ENCODE data around the gene CPED1. TPM values are rescaled to one million over a fixed set of nuclear protein-coding genes. Genes with fewer than 3 reads are reported as not detected.

Gene CPED1
- total RNA-seq, 4 donors from 2014 or later: 4.4 to 20.2 (median 14.0) TPM

DNA sequence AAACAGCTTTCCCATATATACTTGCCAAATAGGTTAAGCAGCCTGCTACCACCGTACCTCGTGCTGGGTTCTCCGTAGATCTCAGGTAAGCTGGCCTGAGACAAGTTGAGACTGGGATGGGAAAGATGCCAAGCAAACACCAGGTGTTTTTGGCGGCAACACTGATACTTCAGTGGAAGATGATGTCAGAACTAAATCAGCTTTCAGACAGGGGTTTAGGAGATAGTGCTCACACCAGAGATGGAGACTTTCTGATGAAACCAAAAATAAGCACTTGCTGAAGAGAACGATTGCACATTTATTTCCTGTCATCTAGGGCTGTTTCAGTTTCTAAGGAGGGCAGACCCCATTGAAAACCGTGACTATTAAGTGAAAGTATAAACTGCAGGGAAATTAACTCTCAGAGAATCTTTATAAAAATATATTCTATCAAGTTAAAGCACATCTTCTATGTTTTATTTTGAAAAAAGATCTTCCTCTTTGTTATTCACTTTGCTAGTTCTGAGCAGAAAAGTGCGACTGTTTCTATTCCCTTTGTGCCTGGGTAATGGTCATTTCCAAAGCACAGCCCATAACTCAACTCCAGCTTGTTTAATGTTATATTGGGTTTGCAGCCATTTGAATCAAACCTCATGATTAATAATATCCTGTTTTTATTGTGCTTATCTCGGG is 149.9 kb downstream of the CPED1 start:
- intact Hi-C loops (cut with DNase I; ENCODE audit: low total_unique reads) (no loop called here), in situ Hi-C loops (cut with MboI; ENCODE audit: low pct_ligation_motif_present in 1 of 4, low pct_unique_long_range_greater_than_20kb in 1 of 4, low sequenced_read_pairs in 3 of 4) (loop anchor here in 1 of 4 donors (25.0 kb wide), 1 partner anchor 424 kb away; no protein-coding TSS in a partner anchor)
- WGBS, 2 donors (ENCODE audit: low coverage in 1 of 2): 35 to 58% methylated on average over 8 of the region's 8 CpGs
- no peak for TF ChIP-seq EP300 (IDR thresholded peaks at IDR 0.05; ENCODE audit: low read depth)
- TF ChIP-seq, protein P1, sequence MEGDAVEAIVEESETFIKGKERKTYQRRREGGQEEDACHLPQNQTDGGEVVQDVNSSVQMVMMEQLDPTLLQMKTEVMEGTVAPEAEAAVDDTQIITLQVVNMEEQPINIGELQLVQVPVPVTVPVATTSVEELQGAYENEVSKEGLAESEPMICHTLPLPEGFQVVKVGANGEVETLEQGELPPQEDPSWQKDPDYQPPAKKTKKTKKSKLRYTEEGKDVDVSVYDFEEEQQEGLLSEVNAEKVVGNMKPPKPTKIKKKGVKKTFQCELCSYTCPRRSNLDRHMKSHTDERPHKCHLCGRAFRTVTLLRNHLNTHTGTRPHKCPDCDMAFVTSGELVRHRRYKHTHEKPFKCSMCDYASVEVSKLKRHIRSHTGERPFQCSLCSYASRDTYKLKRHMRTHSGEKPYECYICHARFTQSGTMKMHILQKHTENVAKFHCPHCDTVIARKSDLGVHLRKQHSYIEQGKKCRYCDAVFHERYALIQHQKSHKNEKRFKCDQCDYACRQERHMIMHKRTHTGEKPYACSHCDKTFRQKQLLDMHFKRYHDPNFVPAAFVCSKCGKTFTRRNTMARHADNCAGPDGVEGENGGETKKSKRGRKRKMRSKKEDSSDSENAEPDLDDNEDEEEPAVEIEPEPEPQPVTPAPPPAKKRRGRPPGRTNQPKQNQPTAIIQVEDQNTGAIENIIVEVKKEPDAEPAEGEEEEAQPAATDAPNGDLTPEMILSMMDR (IDR thresholded peaks at IDR 0.05): no peak
- TF ChIP-seq POLR2AphosphoS5 (IDR thresholded peaks at IDR 0.05): no peak
- no peak for TF ChIP-seq POLR2A (IDR thresholded peaks at IDR 0.05)
- H3K9me3 ChIP-seq: no peaks in the 10 kb centered on the region
- no peaks in the 10 kb centered on the region for H3K4me1 ChIP-seq
- H3K27me3 ChIP-seq: no peaks in the 10 kb centered on the region
- no peaks in the 10 kb centered on the region for H3K36me3 ChIP-seq
- no peak overlapping the region for H3K27ac ChIP-seq
- no peak overlapping the region for H3K4me3 ChIP-seq
- peak; percentile 14 for DNase-seq

DNA sequence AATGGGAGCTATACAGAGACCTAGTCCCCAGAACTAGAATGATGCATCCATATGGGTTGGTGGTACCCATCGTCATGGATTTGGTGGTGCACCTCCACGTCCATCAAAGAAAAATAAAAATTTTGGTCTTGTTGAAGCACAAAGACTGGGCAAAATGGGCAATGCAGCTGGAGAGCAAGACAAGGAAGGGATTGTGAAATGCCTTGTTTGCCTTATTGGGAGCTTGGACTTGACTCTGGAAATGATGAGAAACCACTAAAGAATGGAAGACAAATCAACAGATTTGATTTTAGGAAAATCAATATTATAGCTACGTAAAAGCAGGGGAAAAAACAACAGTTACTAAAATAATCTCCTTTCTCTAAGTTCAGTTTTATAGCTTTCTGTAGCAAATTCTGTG is 150.9 kb downstream of the CPED1 start:
- H3K27ac ChIP-seq: no peak overlapping the region
- no peaks in the 10 kb centered on the region for H3K27me3 ChIP-seq
- in situ Hi-C loops (cut with MboI; ENCODE audit: low pct_ligation_motif_present in 1 of 4, low pct_unique_long_range_greater_than_20kb in 1 of 4, low sequenced_read_pairs in 3 of 4): loop anchor here in 1 of 4 donors (25.0 kb wide), 1 partner anchor 423 kb away; no protein-coding TSS in a partner anchor
- DNase-seq: no peak
- H3K4me1 ChIP-seq: no peaks in the 10 kb centered on the region
- no peaks in the 10 kb centered on the region for H3K9me3 ChIP-seq
- H3K36me3 ChIP-seq: no peaks in the 10 kb centered on the region
- no peak overlapping the region for H3K4me3 ChIP-seq
- WGBS, 2 donors (ENCODE audit: low coverage in 1 of 2): 81 to 91% methylated on average over 3 of the region's 3 CpGs
- TF ChIP-seq EP300 (IDR thresholded peaks at IDR 0.05; ENCODE audit: low read depth): no peak
- no peak for TF ChIP-seq POLR2A (IDR thresholded peaks at IDR 0.05)
- TF ChIP-seq POLR2AphosphoS5 (IDR thresholded peaks at IDR 0.05): no peak
- TF ChIP-seq, protein P1 (IDR thresholded peaks at IDR 0.05): no peak
- intact Hi-C loops (cut with DNase I; ENCODE audit: low total_unique reads): no loop called here

DNA sequence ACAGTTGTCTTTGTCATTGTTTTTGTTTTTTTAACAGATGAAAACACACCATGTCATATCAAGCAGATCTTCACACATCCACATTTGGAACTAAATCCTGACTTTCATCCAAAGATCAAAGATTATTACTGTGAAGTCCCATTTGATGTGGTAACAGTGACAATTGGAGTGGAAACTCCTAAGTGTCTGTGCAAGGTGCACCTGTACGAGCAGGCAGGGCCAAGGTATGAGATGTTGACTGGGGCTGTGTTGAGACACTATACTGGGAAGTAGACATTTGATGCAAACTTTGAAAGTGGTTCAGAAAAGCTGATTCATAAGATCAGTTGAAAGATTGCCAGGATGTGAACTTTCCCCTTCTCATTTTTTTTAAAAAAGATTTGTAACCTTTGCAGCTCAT is 152.3 kb downstream of the CPED1 start:
- in situ Hi-C loops (cut with MboI; ENCODE audit: low pct_ligation_motif_present in 1 of 4, low pct_unique_long_range_greater_than_20kb in 1 of 4, low sequenced_read_pairs in 3 of 4): loop anchor here in 1 of 4 donors (25.0 kb wide), 1 partner anchor 422 kb away; no protein-coding TSS in a partner anchor
- no peaks in the 10 kb centered on the region for H3K4me1 ChIP-seq
- 77 to 91% methylated on average over 1 of the region's 1 CpG for WGBS, 2 donors (ENCODE audit: low coverage in 1 of 2)

DNA sequence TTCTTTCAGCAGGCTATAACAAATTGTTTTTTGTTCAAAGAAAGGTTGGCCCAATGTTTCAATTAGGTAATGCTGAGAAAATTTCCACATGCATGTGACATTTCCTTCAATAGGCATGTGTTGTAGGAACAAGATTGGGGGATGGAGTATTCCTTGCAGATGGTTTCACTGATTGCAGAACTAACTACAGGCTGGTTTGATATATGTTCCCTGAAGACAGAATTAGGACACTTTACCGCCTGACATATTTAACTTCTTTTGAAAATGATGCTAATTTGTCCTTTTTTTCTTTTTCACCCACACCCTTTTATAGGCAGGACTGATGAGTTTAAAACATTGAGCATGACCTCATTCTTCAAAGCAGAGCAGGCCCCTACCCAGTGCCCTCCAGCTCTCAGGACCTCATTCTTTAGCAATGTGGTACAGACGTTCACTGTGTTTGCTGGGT is 163.3 kb downstream of the CPED1 start:
- Histone ChIP-seq H3K27ac (no peak overlapping the region), H3K9me3 (no peaks in the 10 kb centered on the region), H3K4me3 (no peak overlapping the region), H3K4me1 (no peaks in the 10 kb centered on the region), H3K36me3 (no peaks in the 10 kb centered on the region), H3K27me3 (no peaks in the 10 kb centered on the region)
- in situ Hi-C loops (cut with MboI; ENCODE audit: low pct_ligation_motif_present in 1 of 4, low pct_unique_long_range_greater_than_20kb in 1 of 4, low sequenced_read_pairs in 3 of 4): no loop called here
- intact Hi-C loops (cut with DNase I; ENCODE audit: low total_unique reads): no loop called here
- no peak for TF ChIP-seq EP300 (IDR thresholded peaks at IDR 0.05; ENCODE audit: low read depth)
- no peak for TF ChIP-seq POLR2A (IDR thresholded peaks at IDR 0.05)
- TF ChIP-seq, protein P1 (IDR thresholded peaks at IDR 0.05): no peak
- TF ChIP-seq POLR2AphosphoS5 (IDR thresholded peaks at IDR 0.05): no peak
- 60 to 70% methylated on average over 1 to 2 of the region's 2 CpGs for WGBS, 2 donors (ENCODE audit: low coverage in 1 of 2)
- no peak for DNase-seq

More for the DNA sequence above, 152.3 kb downstream of the CPED1 start:
- DNase-seq: no peak
- intact Hi-C loops (cut with DNase I; ENCODE audit: low total_unique reads): no loop called here
- no peaks in the 10 kb centered on the region for H3K27me3 ChIP-seq
- no peak overlapping the region for H3K27ac ChIP-seq
- H3K9me3 ChIP-seq: no peaks in the 10 kb centered on the region
- TF ChIP-seq POLR2A (IDR thresholded peaks at IDR 0.05) (no peak), EP300 (IDR thresholded peaks at IDR 0.05; ENCODE audit: low read depth) (no peak), POLR2AphosphoS5 (IDR thresholded peaks at IDR 0.05) (no peak)
- TF ChIP-seq, protein P1 (IDR thresholded peaks at IDR 0.05): no peak
- H3K36me3 ChIP-seq: no peaks in the 10 kb centered on the region
- no peak overlapping the region for H3K4me3 ChIP-seq

All from transverse colon (tissue), 4 donors.